HG03064 (cell line): Measurements from ENCODE around the gene COMMD4.
"Not testable (repeated sequence)": the region's sequence is repeated elsewhere in the genome, so short reads cannot be mapped to it uniquely, and the experiment has no call there.

Source experiments
- ATAC-seq: cut with Tn5 transposase; IDR thresholded peaks from one replicate; pipeline ENCODE4 v1.9.1; 2021; ENCODE audit warnings: low read depth; ENCODE audit not compliant: unreplicated experiment

COMMD4 gene

GRCh38 chr15:75335705-75336355 is at the start of gene COMMD4:
Gene COMMD4 (plus strand): TSS chr15:75336063. CDS start chr15:75336090, 27 bp downstream.
- no peak for ATAC-seq

GRCh38 chr15:75293660-75294059 is 42.2 kb upstream of the COMMD4 start:
- not testable (repeated sequence) for ATAC-seq

GRCh38 chr15:75298541-75299310 is 37.1 kb upstream of the COMMD4 start:
- not testable (repeated sequence) for ATAC-seq

GRCh38 chr15:75299311-75299688 is 36.6 kb upstream of the COMMD4 start:
- not testable (repeated sequence) for ATAC-seq

- ATAC-seq, result not testable (repeated sequence)
Observed at GRCh38 chr15:75300026-75300425, 35.8 kb upstream of the COMMD4 start.

GRCh38 chr15:75302318-75302717 is 33.5 kb upstream of the COMMD4 start:
- no peak for ATAC-seq

GRCh38 chr15:75302753-75303152 is 33.1 kb upstream of the COMMD4 start:
- not testable (repeated sequence) for ATAC-seq

- no peak for ATAC-seq
Observed at GRCh38 chr15:75306188-75306587, 29.7 kb upstream of the COMMD4 start.

- no peak for ATAC-seq
Observed at GRCh38 chr15:75307778-75308390, 28.0 kb upstream of the COMMD4 start.

- ATAC-seq, result no peak
Observed at GRCh38 chr15:75309711-75310110, 26.2 kb upstream of the COMMD4 start.

- ATAC-seq, result not testable (repeated sequence)
Observed at GRCh38 chr15:75312548-75312947, 23.3 kb upstream of the COMMD4 start.

- no peak for ATAC-seq
Observed at GRCh38 chr15:75313116-75313845, 22.6 kb upstream of the COMMD4 start.

GRCh38 chr15:75314552-75315290 is 21.1 kb upstream of the COMMD4 start:
- no peak for ATAC-seq

- ATAC-seq, result not testable (repeated sequence)
Observed at GRCh38 chr15:75319231-75319897, 16.5 kb upstream of the COMMD4 start.

GRCh38 chr15:75321711-75322110 is 14.2 kb upstream of the COMMD4 start:
- no peak for ATAC-seq

- no peak for ATAC-seq
Observed at GRCh38 chr15:75325922-75326321, 9.9 kb upstream of the COMMD4 start.

- no peak for ATAC-seq
Observed at GRCh38 chr15:75327005-75327404, 8.9 kb upstream of the COMMD4 start.

GRCh38 chr15:75327491-75327890 is 8.4 kb upstream of the COMMD4 start:
- ATAC-seq, result no peak

- no peak for ATAC-seq
Observed at GRCh38 chr15:75328493-75329314, 7.2 kb upstream of the COMMD4 start.
